T-helper 2 cell treated with Interferon-gamma antibody and Interleukin-4, amounts not matched to agents 100 ng/mL and 5 ng/mL, for 36 hours (primary cell): ENCODE data around the gene KRTAP4-2. TPM values are rescaled to one million over a fixed set of nuclear protein-coding genes. Genes with fewer than 3 reads are reported as not detected.
"Not testable (repeated sequence)": the region's sequence is repeated elsewhere in the genome, so short reads cannot be mapped to it uniquely, and the experiment has no call there.

Experiments
- intact Hi-C: fragments of 100-400 bp; cut with micrococcal nuclease; formaldehyde crosslinking; loops from one replicate; pipeline ENCODE4 v1.15.1; 2023
- total RNA-seq: library from RNA; stranded (reverse); gene quantifications from 2 replicates; pipeline ENCODE4 v1.2.3, GENCODE V29; 2022

KRTAP4-2 gene
- total RNA-seq, 1 donor from 2014 or later = not detected

DNA sequence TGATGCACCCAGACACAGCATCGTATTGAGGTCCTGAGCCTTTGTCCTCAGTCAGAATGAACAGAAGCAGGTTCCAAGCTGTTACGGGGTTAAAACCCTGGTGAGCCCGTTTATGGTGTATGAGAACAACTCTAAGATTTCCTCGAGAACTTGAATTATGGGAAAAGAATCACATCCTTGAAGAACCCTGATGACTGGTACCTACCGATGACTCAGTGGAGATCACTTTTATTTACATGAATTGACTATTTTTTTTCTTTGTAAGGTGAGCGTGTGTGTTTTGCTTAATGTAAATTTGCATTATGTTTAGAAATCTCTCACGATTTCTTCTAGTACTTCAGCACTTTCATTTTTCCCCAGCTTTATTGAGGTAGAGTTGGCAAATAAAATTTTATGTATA lies 14.2 kb downstream of the KRTAP4-2 start:
- intact Hi-C loops = no loop called here

DNA sequence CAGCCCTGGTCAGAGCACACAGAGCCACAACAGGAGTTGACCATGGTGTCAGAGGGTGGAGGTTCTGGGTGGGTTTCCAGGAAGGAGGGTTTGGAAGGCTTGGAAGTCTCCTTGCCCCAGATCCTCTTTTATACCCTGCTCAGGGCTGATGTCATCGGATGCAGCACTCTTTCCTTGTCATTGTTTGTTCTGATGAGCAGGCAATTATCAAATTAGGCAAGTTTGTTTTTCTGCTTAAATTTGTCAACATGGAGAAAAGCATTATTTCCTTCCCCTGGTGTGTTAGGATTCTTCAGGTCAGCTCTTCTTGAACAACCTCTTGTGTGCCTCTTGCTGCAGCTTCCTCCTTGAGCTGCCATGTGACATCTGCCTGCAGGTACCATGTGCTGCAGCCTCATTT lies 17.4 kb downstream of the KRTAP4-2 start, which contains the start of gene KRTAP4-4:
Gene KRTAP4-4 (minus strand): TSS at position 101 of the 400 bp plus-strand sequence. CDS start 57 bp downstream, at position 44.
- intact Hi-C loops = no loop called here

DNA sequence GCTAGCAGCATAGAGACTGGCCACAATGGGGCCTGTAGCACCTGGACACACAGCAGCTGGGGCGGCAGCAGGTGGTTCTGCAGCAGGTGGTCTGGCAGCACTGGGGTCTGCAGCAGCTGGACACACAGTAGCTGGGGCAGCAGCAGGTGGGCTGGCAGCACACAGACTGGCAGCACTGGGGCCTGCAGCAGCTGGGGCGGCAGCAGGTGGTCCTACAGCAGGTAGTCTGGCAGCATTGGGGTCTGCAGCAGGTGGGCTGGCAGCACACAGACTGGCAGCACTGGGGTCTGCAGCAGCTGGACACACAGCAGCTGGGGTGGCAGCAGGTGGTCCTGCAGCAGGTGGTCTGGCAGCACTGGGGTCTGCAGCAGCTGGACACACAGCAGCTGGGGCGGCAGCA lies 17.8 kb downstream of the KRTAP4-2 start:
- intact Hi-C loops = not testable (repeated sequence)

- intact Hi-C loops = no loop called here
Measured at GRCh38 chr17:41153856-41154255, 24.2 kb downstream of the KRTAP4-2 start.

GRCh38 chr17:41151525-41151924 lies 26.5 kb downstream of the KRTAP4-2 start:
- intact Hi-C loops = no loop called here

DNA sequence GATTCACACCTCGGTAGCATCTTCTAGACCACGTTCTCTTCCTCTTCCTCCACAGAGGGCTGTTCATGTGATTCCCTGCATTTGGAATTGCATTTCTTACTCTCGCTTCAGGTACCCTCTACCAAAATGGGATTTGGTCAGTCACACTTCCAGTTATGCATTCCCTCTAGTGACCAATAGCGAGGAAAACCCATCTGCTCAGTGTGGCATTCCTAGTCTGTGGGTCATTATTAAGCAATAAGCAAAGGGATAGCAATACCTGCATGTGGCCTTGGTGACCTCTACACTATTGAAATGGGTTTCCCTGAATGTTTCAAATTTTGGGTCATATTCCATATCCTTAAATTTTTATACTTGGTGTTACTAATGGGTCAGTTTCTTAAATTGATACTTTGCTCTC lies 28.0 kb downstream of the KRTAP4-2 start:
- intact Hi-C loops = no loop called here

DNA sequence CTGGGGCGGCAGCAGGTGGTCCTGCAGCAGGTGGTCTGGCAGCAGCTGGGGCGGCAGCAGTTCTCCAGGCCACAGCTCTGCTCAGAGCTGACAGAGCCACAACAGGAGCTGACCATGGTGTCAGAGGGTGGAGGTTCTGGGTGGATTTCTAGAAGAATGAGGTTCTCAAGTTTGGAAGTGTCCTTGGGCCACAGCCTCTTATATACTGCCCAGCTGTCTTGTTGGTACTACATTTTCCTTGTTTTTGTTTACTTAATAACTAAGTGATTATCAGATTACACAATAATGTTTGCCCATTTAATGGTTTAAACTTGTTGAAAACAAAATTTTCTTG lies 28.4 kb downstream of the KRTAP4-2 start, which contains the start of gene KRTAP4-5:
Gene KRTAP4-5 (minus strand): TSS at position 174 of the 334 bp plus-strand sequence. CDS start 58 bp downstream, at position 116.
- intact Hi-C loops = no loop called here

GRCh38 chr17:41148971-41149651 lies 28.9 kb downstream of the KRTAP4-2 start:
- intact Hi-C loops = not testable (repeated sequence)

GRCh38 chr17:41147531-41148204 lies 30.4 kb downstream of the KRTAP4-2 start:
- intact Hi-C loops = no loop called here

DNA sequence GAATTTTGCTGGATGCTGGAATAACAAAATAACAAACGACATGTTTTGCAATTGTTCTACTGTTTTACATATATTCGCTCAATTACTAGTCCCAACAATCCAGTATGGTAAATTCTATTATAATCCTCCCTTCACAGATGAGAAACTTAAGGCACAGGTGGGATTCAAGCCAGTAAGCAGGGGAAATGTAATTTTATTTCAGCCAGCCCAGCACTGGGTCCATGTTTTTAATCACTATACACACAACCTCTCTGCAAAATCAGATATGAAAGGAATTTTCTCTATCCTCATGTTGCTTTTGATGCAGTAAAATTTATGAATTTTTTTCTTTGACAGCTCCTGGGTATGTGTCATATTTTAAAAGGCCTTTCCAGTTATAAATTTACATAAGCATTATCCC lies 32.8 kb downstream of the KRTAP4-2 start:
- intact Hi-C loops = no loop called here

GRCh38 chr17:41144846-41145245 lies 33.2 kb downstream of the KRTAP4-2 start:
- intact Hi-C loops = no loop called here

- intact Hi-C loops = no loop called here
Measured at GRCh38 chr17:41141361-41141760, 36.7 kb downstream of the KRTAP4-2 start.

DNA sequence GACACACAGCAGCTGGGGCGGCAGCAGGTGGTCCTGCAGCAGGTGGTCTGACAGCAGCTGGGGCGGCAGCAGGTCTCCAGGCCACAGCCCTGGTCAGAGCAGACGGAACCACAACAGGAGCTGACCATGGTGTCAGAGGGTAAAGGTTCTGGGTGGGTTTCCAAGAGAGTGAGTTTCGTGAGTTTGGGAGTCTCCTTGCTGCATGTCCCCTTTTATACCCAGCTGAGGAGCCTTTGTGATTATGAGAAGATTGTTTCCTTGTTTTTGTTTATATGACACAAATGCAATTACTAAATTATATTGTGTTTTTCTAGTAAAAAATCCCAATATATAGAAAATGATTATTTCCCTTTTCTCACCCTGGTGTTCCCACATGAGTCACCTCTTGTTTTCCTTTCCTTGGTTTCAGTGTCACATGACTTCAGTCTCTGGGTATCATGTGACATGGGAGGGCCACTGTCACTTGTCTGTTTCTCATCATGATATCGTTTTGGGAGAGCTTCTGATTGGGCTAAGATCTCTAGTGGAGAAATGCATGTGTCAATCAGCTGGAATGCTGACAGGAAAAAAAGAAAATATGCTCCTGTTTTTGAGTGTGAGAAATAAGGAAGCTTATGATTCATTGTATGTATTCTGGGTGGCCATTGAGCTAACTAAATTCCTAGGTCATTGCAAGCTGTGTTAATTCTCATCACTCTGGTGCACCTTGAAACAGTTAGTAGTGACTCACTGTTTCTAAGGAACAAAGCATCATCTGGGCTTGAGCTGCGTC lies 37.5 kb downstream of the KRTAP4-2 start, which contains the start of gene KRTAP4-6:
Gene KRTAP4-6 (minus strand): TSS at position 185 of the 772 bp plus-strand sequence. CDS start 57 bp downstream, at position 128.
- intact Hi-C loops = no loop called here

- intact Hi-C loops = not testable (repeated sequence)
Measured at GRCh38 chr17:41139865-41140264, 38.2 kb downstream of the KRTAP4-2 start.

GRCh38 chr17:41133880-41134735 lies 43.9 kb downstream of the KRTAP4-2 start:
- intact Hi-C loops = no loop called here

DNA sequence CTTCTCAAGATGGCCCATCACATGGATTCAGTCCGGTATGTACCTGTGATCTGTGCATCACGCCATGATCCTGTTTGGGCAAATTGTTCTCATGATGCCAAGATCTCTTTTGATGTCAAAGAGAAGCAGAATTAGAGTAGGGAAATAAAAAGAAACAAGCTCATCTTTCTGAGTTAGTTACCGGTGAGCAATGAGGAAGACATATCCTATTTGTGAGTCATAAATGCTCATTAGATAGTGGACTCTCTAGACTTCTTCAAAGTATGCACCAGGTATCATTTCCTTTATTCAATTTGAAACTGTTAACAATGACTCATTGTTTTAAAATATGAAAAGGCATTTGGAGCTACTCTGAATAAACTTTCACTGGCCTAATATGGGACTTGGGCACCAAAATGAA lies 46.0 kb downstream of the KRTAP4-2 start:
- intact Hi-C loops = no loop called here

Other genes with a start within 250 kb of the KRTAP4-2 start
- gene KRT23, start 240.6 kb downstream of the KRTAP4-2 start, total RNA-seq = not detected in 2 replicates
- gene KRT39, start 211.3 kb downstream of the KRTAP4-2 start, total RNA-seq = not detected in 2 replicates
- gene KRT40, start 193.9 kb downstream of the KRTAP4-2 start, total RNA-seq = not detected in 2 replicates
- gene KRTAP3-3, start 184.1 kb downstream of the KRTAP4-2 start, total RNA-seq = not detected in 2 replicates
- not detected in 2 replicates for gene KRTAP3-2, start 178.3 kb downstream of the KRTAP4-2 start, total RNA-seq
- not detected in 2 replicates for gene KRTAP3-1, start 169.1 kb downstream of the KRTAP4-2 start, total RNA-seq
- gene KRTAP1-5, start 151.0 kb downstream of the KRTAP4-2 start, total RNA-seq = not detected in 2 replicates
- not detected in 2 replicates for gene KRTAP1-4, start 148.0 kb downstream of the KRTAP4-2 start, total RNA-seq
- gene KRTAP1-3, start 143.3 kb downstream of the KRTAP4-2 start, total RNA-seq = not detected in 2 replicates
- not detected in 2 replicates for gene KRTAP1-1, start 136.8 kb downstream of the KRTAP4-2 start, total RNA-seq
- not detected in 2 replicates for gene KRTAP2-1, start 130.9 kb downstream of the KRTAP4-2 start, total RNA-seq
- not detected in 2 replicates for gene KRTAP2-2, start 123.0 kb downstream of the KRTAP4-2 start, total RNA-seq
- gene KRTAP2-3, start 118.1 kb downstream of the KRTAP4-2 start, total RNA-seq = not detected in 2 replicates
- gene KRTAP2-4, start 112.3 kb downstream of the KRTAP4-2 start, total RNA-seq = not detected in 2 replicates
- not detected in 2 replicates for gene KRTAP4-7, start 94.1 kb downstream of the KRTAP4-2 start, total RNA-seq
- gene KRTAP4-8, start 80.1 kb downstream of the KRTAP4-2 start, total RNA-seq = not detected in 2 replicates
- gene KRTAP4-16, start 76.0 kb downstream of the KRTAP4-2 start, total RNA-seq = not detected in 2 replicates
- not detected in 2 replicates for gene KRTAP4-9, start 72.8 kb downstream of the KRTAP4-2 start, total RNA-seq
- not detected in 2 replicates for gene KRTAP4-11, start 59.8 kb downstream of the KRTAP4-2 start, total RNA-seq
- gene KRTAP4-12, start 54.0 kb downstream of the KRTAP4-2 start, total RNA-seq = not detected in 2 replicates
- gene KRTAP4-6, start 37.7 kb downstream of the KRTAP4-2 start, total RNA-seq = not detected in 2 replicates
- not detected in 2 replicates for gene KRTAP4-5, start 28.4 kb downstream of the KRTAP4-2 start, total RNA-seq
- gene KRTAP4-4, start 17.5 kb downstream of the KRTAP4-2 start, total RNA-seq = not detected in 2 replicates
- not detected in 2 replicates for gene KRTAP4-3, start 10.0 kb downstream of the KRTAP4-2 start, total RNA-seq
- not detected in 2 replicates for gene KRTAP4-1, start 6.7 kb upstream of the KRTAP4-2 start, total RNA-seq
- gene KRTAP9-1, start 11.7 kb upstream of the KRTAP4-2 start, total RNA-seq = not detected in 2 replicates
- not detected in 2 replicates for gene KRTAP9-2, start 48.4 kb upstream of the KRTAP4-2 start, total RNA-seq
- not detected in 2 replicates for gene KRTAP9-3, start 54.2 kb upstream of the KRTAP4-2 start, total RNA-seq
- gene KRTAP9-8, start 59.8 kb upstream of the KRTAP4-2 start, total RNA-seq = not detected in 2 replicates
- gene KRTAP9-4, start 71.5 kb upstream of the KRTAP4-2 start, total RNA-seq = not detected in 2 replicates
- not detected in 2 replicates for gene KRTAP9-9, start 77.2 kb upstream of the KRTAP4-2 start, total RNA-seq
- gene KRTAP9-6, start 87.2 kb upstream of the KRTAP4-2 start, total RNA-seq = not detected in 2 replicates
- gene KRTAP9-7, start 97.5 kb upstream of the KRTAP4-2 start, total RNA-seq = not detected in 2 replicates
- gene KRTAP29-1, start 124.6 kb upstream of the KRTAP4-2 start, total RNA-seq = not detected in 2 replicates
- gene KRTAP16-1, start 131.1 kb upstream of the KRTAP4-2 start, total RNA-seq = not detected in 2 replicates
- gene KRTAP17-1, start 137.5 kb upstream of the KRTAP4-2 start, total RNA-seq = not detected in 2 replicates
- not detected in 2 replicates for gene KRT33A, start 172.6 kb upstream of the KRTAP4-2 start, total RNA-seq
- gene KRT33B, start 191.6 kb upstream of the KRTAP4-2 start, total RNA-seq = not detected in 2 replicates
- not detected in 2 replicates for gene KRT34, start 204.1 kb upstream of the KRTAP4-2 start, total RNA-seq
- not detected in 2 replicates for gene KRT31, start 219.4 kb upstream of the KRTAP4-2 start, total RNA-seq
- not detected in 2 replicates for gene KRT37, start 246.4 kb upstream of the KRTAP4-2 start, total RNA-seq